Measurements from ENCODE around the gene RELB. TPM values are rescaled to one million over a fixed set of nuclear protein-coding genes. Genes with fewer than 3 reads are reported as not detected.

Gene RELB
- total and polyA plus RNA-seq, 9 of the 15 experiments (the other 6 are each of a cell fraction or from before 2014, with no cell fraction given): 0.15 to 1.1 (median 0.28) TPM; not detected in 2

DNA sequence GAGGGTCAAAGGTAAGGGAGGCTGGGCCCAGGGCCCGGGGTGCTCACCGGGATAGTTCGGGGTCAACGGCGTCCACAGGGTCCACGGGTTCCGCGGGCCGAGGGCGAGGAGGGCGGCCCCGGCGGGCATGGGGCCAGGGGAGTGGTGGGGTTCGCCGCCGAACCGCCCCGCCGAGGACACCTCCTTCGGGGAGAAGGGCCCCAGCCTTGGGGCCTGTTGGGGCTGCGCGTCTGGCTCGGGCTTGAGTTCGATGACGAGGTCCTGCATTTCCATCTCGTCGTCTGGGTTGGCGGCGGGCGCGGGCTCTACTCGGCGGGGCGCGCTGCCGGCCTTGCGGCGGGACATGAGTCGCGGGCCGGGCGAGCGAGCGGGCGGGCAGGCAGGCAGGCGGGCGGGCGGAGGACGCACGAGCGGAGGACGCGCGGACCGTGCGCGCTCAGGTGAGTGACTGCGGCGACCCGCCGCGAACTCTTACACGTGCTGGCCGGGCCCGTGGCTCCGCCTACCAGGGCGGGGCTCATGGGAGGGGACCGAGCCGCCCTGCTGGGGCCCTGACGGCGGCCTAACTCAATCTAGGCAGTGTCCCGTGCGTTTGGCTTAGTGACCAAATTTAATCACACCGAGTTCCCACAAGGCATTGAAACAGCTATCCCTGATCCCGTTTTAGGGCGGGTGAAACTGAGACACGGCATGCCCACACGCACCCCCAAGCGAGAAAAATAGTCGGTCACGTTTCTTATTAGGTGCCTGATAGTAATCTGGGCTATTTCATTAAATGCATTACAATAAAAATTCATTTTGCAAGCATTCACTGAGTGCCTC is 75.0 kb downstream of the RELB start, which contains the start of gene ZNF296 (continued):
- no peak for TF ChIP-seq CEBPZ (IDR thresholded peaks at IDR 0.05; ENCODE audit: borderline replicate concordance, low read depth, low read length)
- TF ChIP-seq SMARCA5 (IDR thresholded peaks at IDR 0.05): no peak
- TF ChIP-seq EP400 (IDR thresholded peaks at IDR 0.05): peak; percentile 23; the same call in 1 of the 2 replicates
- no peak for TF ChIP-seq PTBP1 (IDR thresholded peaks at IDR 0.05; ENCODE audit: low read depth, low read length)
- TF ChIP-seq AFF1 (IDR thresholded peaks at IDR 0.05; ENCODE audit: low read depth in 1 of 2, partially characterized antibody in 2 of 2): no peak
- no peak; the same call in 1 of the 2 replicates for TF ChIP-seq ZC3H4 (CRISPR knock-in tag; IDR thresholded peaks at IDR 0.05; ENCODE audit: borderline replicate concordance)
- no peak for TF ChIP-seq ZNF232 (CRISPR knock-in tag; IDR thresholded peaks at IDR 0.05)
- no peak for TF ChIP-seq ETV6 (IDR thresholded peaks at IDR 0.05; ENCODE audit: borderline replicate concordance in 1 of 2, low read depth in 2 of 2, low read length in 1 of 2)
- TF ChIP-seq ETV6 (CRISPR knock-in tag; IDR thresholded peaks at IDR 0.05; ENCODE audit: borderline replicate concordance): no peak
- TF ChIP-seq STAG1 (CRISPR knock-in tag; IDR thresholded peaks at IDR 0.05; ENCODE audit: borderline replicate concordance): 0 out of 2 replicates have a peak, but pooled peaks have one; percentile 4
- TF ChIP-seq ELF4 (CRISPR knock-in tag; IDR thresholded peaks at IDR 0.05): no peak
- 0 out of 4 replicates have a peak, but pooled peaks of 1 of the 2 experiments have one; percentile 15 for TF ChIP-seq ZNF639 (CRISPR knock-in tag; conservative IDR thresholded peaks at IDR 0.05 in 1 of 2, IDR thresholded peaks at IDR 0.05 in 1 of 2)
- TF ChIP-seq ATF7 (IDR thresholded peaks at IDR 0.05): peak; percentile 55; the same call in 1 of the 2 replicates
- TF ChIP-seq E2F5 (CRISPR knock-in tag; IDR thresholded peaks at IDR 0.05): 0 out of 2 replicates have a peak, but pooled peaks have one; percentile 42
- peak in 1 of 2 experiments; percentile 34; a peak in 1 of 4 replicates for TF ChIP-seq FOXK2 (conservative IDR thresholded peaks at IDR 0.05 in 1 of 2, IDR thresholded peaks at IDR 0.05 in 1 of 2; ENCODE audit: low read depth in 2 of 2)

Measured in K562 (cell line).